Measurements from ENCODE around the gene KIF27.

DNA sequence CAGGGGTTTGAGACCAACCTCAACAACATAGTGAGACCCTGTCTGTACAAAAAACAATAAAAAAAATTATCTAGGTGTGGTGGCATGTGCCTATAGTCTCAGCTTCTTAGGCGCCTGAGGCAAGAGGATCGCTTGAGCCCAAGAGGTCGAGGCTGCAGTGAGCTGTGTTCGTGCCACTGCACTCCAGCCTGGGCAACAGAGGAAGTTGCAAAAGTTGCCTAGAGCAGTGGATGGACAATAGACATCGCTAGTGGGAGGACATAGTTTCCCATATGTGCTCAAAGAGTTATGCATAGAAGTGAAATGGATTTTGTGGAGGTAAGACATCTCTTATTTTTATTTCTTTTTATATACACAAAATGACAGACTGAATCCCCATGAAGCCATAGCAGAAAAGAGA lies 39.8 kb upstream of the KIF27 start:
- TF ChIP-seq, protein P1, sequence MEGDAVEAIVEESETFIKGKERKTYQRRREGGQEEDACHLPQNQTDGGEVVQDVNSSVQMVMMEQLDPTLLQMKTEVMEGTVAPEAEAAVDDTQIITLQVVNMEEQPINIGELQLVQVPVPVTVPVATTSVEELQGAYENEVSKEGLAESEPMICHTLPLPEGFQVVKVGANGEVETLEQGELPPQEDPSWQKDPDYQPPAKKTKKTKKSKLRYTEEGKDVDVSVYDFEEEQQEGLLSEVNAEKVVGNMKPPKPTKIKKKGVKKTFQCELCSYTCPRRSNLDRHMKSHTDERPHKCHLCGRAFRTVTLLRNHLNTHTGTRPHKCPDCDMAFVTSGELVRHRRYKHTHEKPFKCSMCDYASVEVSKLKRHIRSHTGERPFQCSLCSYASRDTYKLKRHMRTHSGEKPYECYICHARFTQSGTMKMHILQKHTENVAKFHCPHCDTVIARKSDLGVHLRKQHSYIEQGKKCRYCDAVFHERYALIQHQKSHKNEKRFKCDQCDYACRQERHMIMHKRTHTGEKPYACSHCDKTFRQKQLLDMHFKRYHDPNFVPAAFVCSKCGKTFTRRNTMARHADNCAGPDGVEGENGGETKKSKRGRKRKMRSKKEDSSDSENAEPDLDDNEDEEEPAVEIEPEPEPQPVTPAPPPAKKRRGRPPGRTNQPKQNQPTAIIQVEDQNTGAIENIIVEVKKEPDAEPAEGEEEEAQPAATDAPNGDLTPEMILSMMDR (IDR thresholded peaks at IDR 0.05) = no peak
- TF ChIP-seq POLR2AphosphoS5 (IDR thresholded peaks at IDR 0.05) = no peak
- TF ChIP-seq EP300 (IDR thresholded peaks at IDR 0.05) = no peak
- no peak for TF ChIP-seq POLR2A (IDR thresholded peaks at IDR 0.05)

Data from sigmoid colon (tissue), 4 donors.